ENCODE measurements around the gene CHD3. TPM values are rescaled to one million over a fixed set of nuclear protein-coding genes. Genes with fewer than 3 reads are reported as not detected.

CHD3 gene
- total RNA-seq, 1 experiment from 2014 or later = 84.6 TPM

DNA sequence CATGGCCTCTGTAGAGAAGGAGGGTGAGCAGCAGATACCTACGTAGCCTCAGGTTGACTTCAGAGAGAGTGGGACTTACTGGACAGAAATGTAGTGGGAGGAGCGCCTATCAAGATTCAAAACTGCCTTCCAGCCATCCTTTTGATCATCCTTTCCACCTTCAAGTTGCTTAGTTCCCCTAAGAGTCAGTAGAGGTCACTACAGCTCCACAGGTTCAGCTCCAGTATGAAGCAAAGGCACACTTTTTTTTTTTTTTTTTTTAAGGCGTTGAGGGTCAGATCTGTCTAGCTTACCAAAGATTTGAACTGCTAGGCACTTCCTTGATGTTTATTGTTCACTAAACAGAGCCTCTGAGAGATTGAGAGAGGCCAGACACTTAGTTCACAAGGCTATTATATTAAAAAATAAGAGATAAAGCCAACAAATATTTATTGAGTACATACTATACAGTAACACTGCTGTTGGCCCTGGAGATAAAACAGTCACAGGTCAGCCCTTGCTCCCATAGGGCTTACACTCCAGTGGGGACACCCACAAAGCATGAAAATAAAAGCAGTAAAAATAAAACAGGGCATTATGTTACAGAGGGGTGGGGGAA, 24.4 kb downstream of the CHD3 start:
- CTCF ChIA-PET = interaction anchor here (0.6 to 1.2 kb wide), 8 partner anchors 60 to 129 kb away, joined by 3 to 5 read pairs (median 3); no protein-coding TSS in a partner anchor
- DNase-seq (ENCODE audit: low read depth, low spot score) = peak; percentile 73
- BruUV-seq (replicated peaks) = no TSS peak

DNA sequence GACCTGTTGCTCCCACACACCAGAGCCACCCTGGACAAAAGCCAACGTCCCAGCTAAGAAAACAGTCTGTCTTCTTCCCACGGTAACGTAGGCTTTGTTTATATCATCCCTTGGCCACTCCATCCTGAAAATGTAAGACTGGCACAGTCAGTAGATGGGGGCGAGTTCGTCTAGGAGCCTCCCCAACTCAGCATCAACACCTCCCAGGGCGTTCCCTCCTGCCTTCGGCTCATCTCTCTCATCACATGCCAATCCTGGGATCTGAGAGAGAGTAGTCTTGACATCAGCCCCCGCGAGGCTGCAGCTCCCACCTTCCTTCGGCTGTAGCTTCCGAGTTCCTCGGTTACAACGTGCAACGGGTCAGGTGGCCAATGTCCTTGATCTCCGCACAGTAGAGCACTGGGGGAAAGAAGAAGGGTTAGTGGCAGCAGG, 26.6 kb downstream of the CHD3 start:
- BruUV-seq (replicated peaks) = TSS peak; percentile 89
- no peaks in the 10 kb centered on the region for H3K27me3 ChIP-seq (ENCODE audit: control insufficient read depth, insufficient read depth, low read length)
- TF ChIP-seq, protein P1, sequence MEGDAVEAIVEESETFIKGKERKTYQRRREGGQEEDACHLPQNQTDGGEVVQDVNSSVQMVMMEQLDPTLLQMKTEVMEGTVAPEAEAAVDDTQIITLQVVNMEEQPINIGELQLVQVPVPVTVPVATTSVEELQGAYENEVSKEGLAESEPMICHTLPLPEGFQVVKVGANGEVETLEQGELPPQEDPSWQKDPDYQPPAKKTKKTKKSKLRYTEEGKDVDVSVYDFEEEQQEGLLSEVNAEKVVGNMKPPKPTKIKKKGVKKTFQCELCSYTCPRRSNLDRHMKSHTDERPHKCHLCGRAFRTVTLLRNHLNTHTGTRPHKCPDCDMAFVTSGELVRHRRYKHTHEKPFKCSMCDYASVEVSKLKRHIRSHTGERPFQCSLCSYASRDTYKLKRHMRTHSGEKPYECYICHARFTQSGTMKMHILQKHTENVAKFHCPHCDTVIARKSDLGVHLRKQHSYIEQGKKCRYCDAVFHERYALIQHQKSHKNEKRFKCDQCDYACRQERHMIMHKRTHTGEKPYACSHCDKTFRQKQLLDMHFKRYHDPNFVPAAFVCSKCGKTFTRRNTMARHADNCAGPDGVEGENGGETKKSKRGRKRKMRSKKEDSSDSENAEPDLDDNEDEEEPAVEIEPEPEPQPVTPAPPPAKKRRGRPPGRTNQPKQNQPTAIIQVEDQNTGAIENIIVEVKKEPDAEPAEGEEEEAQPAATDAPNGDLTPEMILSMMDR (IDR thresholded peaks at IDR 0.05) = no peak
- TF ChIP-seq TCF7L2 (IDR thresholded peaks at IDR 0.05; ENCODE audit: low read depth, low read length) = 0 out of 2 replicates have a peak, but pooled peaks have one; percentile 55
- TF ChIP-seq SIN3A (IDR thresholded peaks at IDR 0.05; ENCODE audit: borderline replicate concordance, insufficient read depth, low read depth, low read length) = no peak
- no peak for TF ChIP-seq POLR2AphosphoS5 (IDR thresholded peaks at IDR 0.05; ENCODE audit: low read depth, low read length)
- peak overlapping the region; percentile 86 for H3K27ac ChIP-seq (ENCODE audit: low read length)
- in situ Hi-C loops (cut with HindIII; ENCODE audit: low pct_unique_long_range_greater_than_20kb, low sequenced_read_pairs) = no loop called here
- ATAC-seq = peak; percentile 62
- H3K36me3 ChIP-seq (ENCODE audit: control insufficient read depth, insufficient read depth, low read length) = peaks cover 3% of the 10 kb centered on the region
- CTCF ChIA-PET = no interaction called here
- no peak for DNase-seq (ENCODE audit: low read depth, low spot score)
- H3K4me1 ChIP-seq (ENCODE audit: control insufficient read depth, insufficient read depth, low read length) = peaks cover 10% of the 10 kb centered on the region
- POLR2A ChIA-PET = no interaction called here
- intact Hi-C loops (cut with micrococcal nuclease; ENCODE audit: unreplicated experiment) = no loop called here
- no peaks in the 10 kb centered on the region for H3K9me3 ChIP-seq (ENCODE audit: control insufficient read depth, insufficient read depth, low read depth, low read length)
- peak overlapping the region; percentile 59 to 87 for H3K4me3 ChIP-seq (ENCODE audit: low read depth in 2 of 2, low read length in 2 of 2)

More for the DNA sequence above, 24.4 kb downstream of the CHD3 start:
- no peaks in the 10 kb centered on the region for H3K27me3 ChIP-seq (ENCODE audit: control insufficient read depth, insufficient read depth, low read length)
- POLR2A ChIA-PET = no interaction called here
- no peak overlapping the region for H3K27ac ChIP-seq (ENCODE audit: low read length)
- H3K36me3 ChIP-seq (ENCODE audit: control insufficient read depth, insufficient read depth, low read length) = peaks cover 5% of the 10 kb centered on the region
- no peaks in the 10 kb centered on the region for H3K9me3 ChIP-seq (ENCODE audit: control insufficient read depth, insufficient read depth, low read depth, low read length)
- in situ Hi-C loops (cut with HindIII; ENCODE audit: low pct_unique_long_range_greater_than_20kb, low sequenced_read_pairs) (no loop called here), intact Hi-C loops (cut with micrococcal nuclease; ENCODE audit: unreplicated experiment) (loop anchor here (1.0 kb wide), 1 partner anchor 75 kb away; no protein-coding TSS in a partner anchor)
- H3K4me1 ChIP-seq (ENCODE audit: control insufficient read depth, insufficient read depth, low read length) = peaks cover 10% of the 10 kb centered on the region
- no peak for ATAC-seq
- H3K4me3 ChIP-seq (ENCODE audit: low read depth in 2 of 2, low read length in 2 of 2) = no peak overlapping the region
- TF ChIP-seq SIN3A (IDR thresholded peaks at IDR 0.05; ENCODE audit: borderline replicate concordance, insufficient read depth, low read depth, low read length) (no peak), TCF7L2 (IDR thresholded peaks at IDR 0.05; ENCODE audit: low read depth, low read length) (no peak)
- TF ChIP-seq, protein P1 (IDR thresholded peaks at IDR 0.05) = peak; percentile 84

DNA sequence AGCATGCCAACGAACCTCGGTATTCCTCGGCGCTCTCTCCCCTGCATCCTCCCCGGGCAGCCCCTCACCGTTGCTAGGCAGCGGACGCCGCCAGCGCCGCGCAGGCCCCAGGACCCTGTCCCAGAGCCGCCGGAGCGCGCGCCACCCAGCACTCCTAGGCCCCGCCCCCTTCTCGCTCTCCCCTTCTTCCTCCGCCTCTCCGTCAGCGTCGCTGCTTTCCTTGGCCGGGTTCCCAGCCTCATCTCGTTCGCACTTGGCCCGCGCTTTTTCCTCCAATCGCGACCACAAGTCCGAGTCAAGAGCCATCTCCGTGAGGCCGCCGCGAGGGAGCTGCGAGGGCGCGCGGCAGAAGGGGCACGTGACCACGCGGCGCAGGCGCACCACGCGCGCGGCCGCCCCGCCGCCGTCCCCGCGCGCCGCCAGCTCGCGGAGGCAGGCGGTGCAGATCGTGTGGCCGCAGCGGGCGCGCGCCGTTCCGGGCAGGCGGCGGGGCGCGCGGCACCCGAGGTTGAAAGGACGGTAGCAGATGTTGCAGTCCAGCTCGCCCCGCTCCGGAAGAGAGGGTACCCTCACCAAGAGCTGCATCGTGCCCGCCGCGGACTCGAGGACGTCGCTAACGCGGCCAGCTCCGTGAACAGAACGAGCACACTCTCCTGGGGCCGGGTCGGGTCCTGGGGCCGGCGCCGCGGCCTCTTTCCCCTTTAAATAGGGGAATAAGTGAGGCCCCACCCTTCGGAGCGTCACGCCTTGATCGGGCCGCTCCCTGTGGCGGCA, 27.2 kb downstream of the CHD3 start, which contains the start of gene RNF227:
Gene RNF227, minus strand, starts transcription at position 679 of the 774 bp plus-strand sequence. Its CDS starts 94 bp downstream, at position 585.
- H3K36me3 ChIP-seq (ENCODE audit: control insufficient read depth, insufficient read depth, low read length) = peaks cover 3% of the 10 kb centered on the region
- no peaks in the 10 kb centered on the region for H3K27me3 ChIP-seq (ENCODE audit: control insufficient read depth, insufficient read depth, low read length)
- peak within 1 kb of the TSS; percentile 59 to 87 for H3K4me3 ChIP-seq (ENCODE audit: low read depth in 2 of 2, low read length in 2 of 2)
- ATAC-seq = peak; percentile 88
- intact Hi-C loops (cut with micrococcal nuclease; ENCODE audit: unreplicated experiment) (no loop called here), in situ Hi-C loops (cut with HindIII; ENCODE audit: low pct_unique_long_range_greater_than_20kb, low sequenced_read_pairs) (no loop called here)
- no peaks in the 10 kb centered on the region for H3K9me3 ChIP-seq (ENCODE audit: control insufficient read depth, insufficient read depth, low read depth, low read length)
- CTCF ChIA-PET = interaction anchor here (0.7 kb wide), 1 partner anchor 1021 kb away, joined by 3 read pairs; no protein-coding TSS in a partner anchor
- no TSS peak for BruUV-seq (replicated peaks)
- H3K4me1 ChIP-seq (ENCODE audit: control insufficient read depth, insufficient read depth, low read length) = peaks cover 10% of the 10 kb centered on the region
- H3K27ac ChIP-seq (ENCODE audit: low read length) = peak within 1 kb of the TSS; percentile 86
- 0 out of 2 replicates have a peak, but pooled peaks have one; percentile 6 for TF ChIP-seq TCF7L2 (IDR thresholded peaks at IDR 0.05; ENCODE audit: low read depth, low read length)
- TF ChIP-seq REST (IDR thresholded peaks at IDR 0.05; ENCODE audit: insufficient read depth in 1 of 2, low read depth in 2 of 2, low read length in 1 of 2) = 0 out of 4 replicates have a peak, but pooled peaks of 1 of the 2 experiments have one; percentile 19
- peak; percentile 38 for TF ChIP-seq POLR2AphosphoS5 (IDR thresholded peaks at IDR 0.05; ENCODE audit: low read depth, low read length)
- peak; percentile 72; the same call in 1 of the 2 replicates for TF ChIP-seq SIN3A (IDR thresholded peaks at IDR 0.05; ENCODE audit: borderline replicate concordance, insufficient read depth, low read depth, low read length)
- TF ChIP-seq, protein P1 (IDR thresholded peaks at IDR 0.05) = no peak
- DNase-seq (ENCODE audit: low read depth, low spot score) = peak; percentile 77
- POLR2A ChIA-PET = interaction anchor here (0.7 kb wide), 1 partner anchor 16 kb away, joined by 3 read pairs; the partner anchor contains the start of genes CNTROB and TRAPPC1
